Measurements from ENCODE around the gene RUNX2.

DNA sequence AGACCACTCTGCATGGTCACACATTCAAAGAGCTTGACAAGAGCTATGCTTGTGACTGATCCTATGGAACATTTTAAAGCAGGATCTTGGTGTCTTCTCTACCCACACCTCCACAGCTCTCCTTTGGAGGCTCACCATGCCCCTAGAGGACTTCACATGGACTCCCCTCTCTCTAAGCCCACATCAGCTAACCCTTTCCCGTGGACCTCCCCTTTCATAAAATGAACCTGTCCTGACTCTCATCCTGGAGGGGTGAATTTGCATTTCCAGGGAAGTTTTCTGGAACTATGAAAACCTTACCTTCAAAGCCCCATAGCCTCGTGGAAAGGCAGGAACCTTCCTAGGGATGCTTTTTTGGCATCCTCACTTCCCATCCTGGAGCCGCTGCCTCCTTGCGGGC lies 234.0 kb downstream of the RUNX2 start:
- TF ChIP-seq YY1 (IDR thresholded peaks at IDR 0.05; ENCODE audit: low read depth, low read length), result no peak
- no peak for TF ChIP-seq RB1 (IDR thresholded peaks at IDR 0.05; ENCODE audit: borderline replicate concordance)
- TF ChIP-seq ZNF217 (IDR thresholded peaks at IDR 0.05), result no peak
- no peak for TF ChIP-seq JUNB (IDR thresholded peaks at IDR 0.05)
